Right forelimb (tissue), 1 donor: ENCODE results near the gene TTC9.
A peak's percentile ranks its signal among the peaks of the same experiment; 100 is the strongest.

Experiments
- DNase-seq: peaks from one replicate; pipeline ENCODE4 v3.0.0-alpha.2; 2018

Gene TTC9

DNA sequence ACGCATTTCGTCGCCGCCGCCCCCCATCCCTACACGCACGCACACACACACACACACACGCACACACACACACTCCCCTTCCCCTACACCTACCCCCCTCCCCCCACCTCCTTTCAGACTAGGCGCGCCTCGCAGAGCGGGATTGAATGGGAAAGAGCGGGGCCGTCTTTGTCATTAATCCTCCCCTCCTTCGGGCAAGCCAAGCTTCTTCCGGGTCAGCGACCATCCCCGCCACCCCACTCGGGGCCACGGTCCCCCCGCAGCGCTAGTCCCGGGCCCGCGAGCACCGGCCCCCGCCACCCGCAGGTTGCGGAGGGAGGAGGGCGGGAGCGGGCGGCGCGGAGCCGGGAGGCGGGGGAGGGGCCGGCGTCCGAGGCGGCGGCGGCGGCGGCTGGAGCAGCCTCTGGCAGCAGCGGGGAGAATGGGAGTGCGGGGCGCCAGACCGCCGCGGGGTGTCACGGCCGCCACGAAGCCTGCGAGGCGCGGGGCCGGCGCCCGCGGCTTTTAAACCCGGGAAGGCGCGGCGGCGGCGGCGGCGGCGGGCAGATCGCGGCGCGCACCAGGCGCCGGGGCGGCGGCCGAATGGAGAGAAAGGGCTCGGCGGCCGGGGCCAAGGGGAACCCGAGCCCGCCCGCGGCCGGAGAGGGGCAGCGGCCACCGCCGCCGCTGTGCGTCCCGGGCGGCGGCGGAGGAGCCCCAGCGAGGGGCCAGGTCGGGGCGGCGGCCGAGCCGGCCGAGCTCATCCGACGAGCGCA lies at the start of gene TTC9:
Gene TTC9 (plus strand): TSS at position 369 of the 755 bp plus-strand sequence. CDS start 214 bp downstream, at position 583.
- DNase-seq, result peak; percentile 53

DNA sequence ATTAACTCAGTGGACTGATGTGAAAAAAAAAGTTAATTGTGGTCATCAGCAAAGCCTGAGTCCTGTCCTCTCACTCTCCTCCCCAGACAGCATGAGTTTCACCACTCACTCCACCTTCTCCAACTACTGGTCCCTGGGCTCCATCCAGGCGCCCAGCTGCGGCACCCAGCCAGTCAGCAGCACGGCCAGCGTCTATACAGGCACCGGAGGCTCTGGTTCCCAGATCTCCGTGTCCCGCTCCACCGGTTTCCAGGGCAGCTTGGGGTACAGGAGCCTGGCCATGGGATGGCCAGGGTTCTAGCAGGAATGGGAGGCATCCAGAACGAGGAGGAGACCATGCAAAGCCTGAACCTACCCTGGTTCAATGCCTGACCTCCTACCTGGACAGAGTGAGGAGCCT lies 47.3 kb upstream of the TTC9 start:
- DNase-seq, result no peak

DNA sequence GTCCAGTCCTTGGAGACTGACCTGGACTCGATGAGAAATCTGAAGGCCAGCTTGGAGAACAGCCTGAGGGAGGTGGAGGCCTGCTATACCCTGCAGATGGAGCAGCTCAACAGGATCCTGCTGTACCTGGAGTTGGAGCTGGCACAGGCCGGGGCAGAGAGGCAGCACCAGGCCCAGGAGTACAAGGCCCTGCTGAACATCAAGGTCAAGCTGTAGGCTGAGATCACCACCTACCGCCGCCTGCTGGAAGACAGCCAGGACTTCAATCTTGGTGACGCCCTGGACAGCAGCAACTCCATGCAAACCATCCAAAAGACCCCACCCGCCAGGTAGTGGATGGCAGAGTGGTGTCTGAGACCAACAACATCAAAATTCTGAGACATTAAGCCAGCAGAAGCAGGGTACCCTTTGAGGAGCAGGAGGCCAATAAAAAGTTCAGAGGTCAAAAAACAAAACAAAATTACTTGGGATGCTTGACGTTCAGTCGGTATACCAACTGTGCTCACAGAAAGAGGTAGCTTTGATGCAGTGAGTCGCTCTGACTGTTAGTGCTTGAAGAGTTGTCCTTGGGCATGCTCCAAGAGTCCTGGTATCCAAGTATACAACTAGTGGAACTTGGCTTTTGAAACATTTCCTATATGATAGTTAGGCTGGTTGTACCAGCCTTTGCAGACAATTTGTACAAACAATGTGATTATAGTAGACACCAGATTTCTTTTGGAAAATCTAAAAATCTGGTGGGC lies 46.1 kb upstream of the TTC9 start:
- DNase-seq, result no peak

DNA sequence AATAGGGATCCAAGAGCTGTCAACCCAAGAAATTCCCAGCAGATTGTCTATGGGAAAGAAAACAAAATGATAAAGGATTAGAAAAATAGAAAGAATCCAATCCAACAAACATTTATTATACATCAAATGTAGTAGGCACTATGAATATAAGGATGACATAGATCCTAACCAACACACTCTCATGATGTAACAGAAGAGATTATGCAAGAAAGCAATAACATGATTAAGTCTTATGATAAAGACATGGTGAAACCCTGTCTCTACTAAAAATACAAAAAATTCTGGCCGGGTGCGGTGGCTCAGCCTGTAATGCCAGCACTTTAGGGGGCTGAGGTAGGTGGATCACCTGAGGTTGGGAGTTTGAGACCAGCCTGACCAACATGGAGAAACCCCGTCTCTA lies 44.0 kb upstream of the TTC9 start:
- DNase-seq, result no peak

DNA sequence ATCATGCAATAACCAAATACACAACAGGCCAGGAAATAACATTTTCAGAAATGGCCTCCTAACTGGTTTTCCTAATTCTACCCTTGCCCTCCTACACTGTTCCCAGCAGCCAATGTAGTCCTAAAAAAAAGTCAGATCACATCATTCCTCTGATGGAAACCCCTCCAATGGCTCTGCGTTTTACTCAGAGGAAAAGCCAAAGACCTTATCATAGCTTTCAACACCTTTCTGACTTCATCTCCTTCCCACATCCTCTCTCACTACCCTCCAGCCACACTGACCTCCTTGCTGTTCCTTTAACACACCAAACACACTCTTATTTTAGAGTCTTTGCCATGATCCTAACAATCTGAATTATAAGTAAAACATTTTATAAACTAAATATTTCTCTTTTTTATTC lies 42.4 kb upstream of the TTC9 start:
- DNase-seq, result no peak

DNA sequence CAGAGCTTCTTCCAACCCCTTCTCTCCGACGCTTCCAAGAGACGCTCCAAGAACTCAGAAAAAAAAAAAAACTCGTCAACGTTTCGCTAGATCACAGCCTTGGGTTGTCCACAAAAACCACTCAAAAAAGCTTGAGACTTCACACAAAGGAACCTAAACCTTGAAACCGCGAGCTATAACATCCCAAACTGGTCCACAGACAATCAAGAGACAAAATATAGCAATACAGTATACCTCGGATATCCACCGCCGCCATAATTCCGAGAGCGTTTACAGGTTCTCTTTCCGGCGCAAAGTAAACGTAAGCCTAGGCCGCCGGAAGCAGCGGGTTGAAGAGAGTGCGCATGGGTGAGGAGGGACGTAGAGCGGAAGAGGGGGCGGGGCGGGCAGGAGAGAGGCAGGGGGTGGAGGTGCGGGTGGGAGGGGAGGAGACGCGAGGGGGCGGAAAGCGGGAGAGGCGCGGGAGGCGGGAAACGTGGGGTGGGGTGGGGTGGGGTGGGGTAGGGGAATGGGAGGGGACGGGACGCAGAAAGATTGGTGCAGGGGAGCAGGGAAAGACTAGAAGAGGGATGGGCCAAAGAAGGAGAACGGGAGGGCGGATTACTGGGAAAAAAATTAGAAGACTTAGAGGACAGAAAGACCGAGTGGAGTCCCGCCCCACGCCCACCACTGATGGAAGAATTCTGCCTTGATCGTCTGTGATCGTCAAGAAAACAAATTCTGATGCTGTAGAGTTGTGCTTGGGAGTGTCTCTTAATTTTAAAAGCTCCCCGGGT lies 41.1 kb upstream of the TTC9 start, which contains the start of gene MED6:
Gene MED6 (minus strand): TSS at position 274 of the 776 bp plus-strand sequence. CDS start 18 bp downstream, at position 256.
- DNase-seq, result peak; percentile 95

DNA sequence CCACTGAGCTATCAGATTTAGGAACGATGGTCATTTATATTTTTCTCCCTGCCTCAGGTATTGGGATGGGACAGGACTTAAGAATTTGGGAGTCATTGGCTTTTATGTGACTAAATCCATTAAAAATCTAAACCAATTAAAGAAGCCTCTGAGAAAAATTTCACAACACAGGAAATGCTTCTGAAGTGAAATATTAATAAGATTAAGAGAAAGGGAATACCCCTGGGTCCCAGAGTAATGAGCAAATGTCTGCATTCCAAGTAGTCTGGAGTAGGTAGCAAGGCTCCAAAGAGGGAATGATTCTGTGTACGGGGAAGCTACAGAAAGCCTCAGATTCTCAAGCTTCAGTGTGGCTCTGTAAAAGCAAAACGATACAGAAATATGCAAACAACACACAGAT lies 40.6 kb upstream of the TTC9 start:
- no peak for DNase-seq

DNA sequence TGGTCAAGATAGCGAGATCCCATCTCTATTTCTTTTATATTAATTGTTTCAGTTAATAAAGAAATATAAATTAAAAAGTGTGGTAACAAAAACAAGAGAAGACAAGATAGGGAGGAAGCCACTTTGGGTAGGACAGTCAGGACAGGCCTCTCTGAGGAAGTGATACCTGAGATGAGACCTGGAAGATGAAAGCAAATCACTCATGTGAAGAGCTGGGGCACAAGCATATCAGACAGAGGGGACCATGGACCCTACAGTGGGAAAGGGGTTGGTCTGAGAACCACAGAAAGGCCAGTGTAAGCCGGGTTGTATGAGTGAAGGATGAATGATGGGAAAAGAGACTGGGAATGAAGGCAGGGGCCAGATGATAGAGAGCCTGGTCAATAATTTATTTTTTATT lies 39.5 kb upstream of the TTC9 start:
- DNase-seq, result no peak

DNA sequence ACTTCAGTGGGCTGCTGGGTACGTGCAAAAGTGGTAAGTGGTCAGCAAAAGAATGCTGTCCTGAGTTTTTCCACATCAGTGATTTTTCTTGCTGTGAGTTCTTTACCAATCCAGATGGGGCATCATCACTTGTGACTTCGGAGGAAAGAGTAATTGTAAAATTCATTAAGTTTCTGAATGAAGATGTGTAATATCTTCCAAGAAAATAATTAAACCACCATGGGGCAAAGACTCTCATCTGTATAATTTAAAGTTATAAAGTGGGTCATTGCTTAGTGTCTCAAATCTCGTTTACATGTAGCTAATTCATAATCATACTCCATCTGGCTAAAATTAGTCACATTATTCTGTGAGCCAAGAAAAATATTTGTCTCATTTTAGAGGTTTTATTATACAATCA lies 30.5 kb upstream of the TTC9 start:
- DNase-seq, result no peak

DNA sequence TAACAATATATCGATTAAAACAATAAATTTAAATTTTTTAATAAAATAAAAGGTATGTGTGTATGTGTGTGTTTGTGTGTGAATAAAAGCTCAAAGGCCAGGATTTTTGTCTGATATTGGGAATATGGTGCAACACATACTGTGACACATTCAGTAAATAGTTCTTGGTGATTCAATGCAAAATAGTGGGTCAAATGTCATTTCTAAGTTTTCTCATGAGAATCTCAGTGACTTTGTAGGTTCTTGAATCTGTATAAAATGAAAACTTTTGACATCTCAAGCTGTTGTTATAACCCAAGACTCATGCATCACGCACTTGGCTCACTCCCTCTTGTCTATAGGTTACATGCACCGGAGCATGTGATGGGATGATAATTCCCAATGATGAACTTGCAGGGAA lies 25.1 kb upstream of the TTC9 start:
- DNase-seq, result no peak

DNA sequence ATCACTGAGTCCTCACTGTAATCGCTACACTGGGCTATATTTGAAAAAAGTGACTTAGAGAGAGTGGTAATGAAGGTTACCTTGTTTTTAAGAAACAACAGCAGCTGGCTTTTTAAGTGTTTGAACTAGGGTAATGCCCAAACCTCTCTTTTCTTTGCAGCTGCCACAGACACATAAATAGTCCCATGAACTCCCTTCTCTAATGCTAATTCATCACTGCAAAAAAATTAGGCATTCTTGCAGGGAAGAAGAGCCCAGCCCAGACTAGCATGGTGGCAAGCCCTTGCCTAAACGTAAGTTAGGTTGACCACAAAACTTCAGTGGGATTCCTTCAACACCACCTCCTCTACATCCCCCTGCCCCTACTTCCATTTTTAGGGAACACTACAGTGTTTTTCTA lies 23.4 kb upstream of the TTC9 start:
- no peak for DNase-seq

DNA sequence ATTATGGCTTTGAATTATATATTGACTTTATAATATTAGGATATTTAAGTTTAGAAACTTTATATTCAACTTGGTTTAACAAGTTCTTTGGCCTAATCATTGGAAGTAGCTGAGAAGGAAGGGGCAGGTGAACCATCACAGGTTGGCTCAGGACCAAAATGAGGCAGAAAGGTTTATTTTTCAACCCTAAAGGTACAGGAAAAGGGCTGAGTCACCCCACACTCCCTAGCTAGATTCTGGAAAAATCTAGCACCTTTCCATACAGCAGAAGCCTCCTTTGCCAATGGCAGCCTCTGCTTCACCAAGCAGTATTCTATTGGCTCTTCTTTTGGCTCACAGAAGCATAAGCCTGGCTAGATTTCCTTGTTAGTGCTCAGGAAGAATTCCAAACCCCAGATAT lies 22.0 kb upstream of the TTC9 start:
- DNase-seq, result no peak

DNA sequence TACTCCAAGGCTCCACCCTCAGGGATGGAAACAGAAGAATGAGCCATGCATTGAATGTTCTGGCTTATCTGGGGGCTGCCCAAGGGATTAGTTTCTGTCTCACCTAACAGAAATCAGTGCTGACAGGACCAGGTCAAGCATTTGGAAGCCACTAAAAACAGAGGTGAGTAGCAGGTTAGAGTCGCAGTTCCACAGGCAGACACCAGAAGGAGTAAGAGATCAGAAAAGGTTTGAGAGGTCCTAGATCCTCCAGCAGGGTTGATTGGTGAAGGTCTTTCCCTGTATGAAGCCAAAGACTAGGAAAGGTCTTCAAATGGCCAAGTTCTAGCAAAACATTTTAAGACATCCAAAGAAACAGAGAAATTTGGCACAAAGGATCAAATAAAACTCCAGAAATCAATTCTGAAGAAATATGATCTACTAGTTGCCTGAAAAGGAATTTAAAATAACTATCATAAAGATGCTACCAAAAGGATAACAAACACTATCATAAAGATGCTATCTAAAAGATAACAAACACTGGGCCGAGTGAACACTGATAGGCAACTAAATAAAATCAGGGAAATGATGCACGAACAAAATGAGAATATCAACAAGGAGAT lies 19.5 kb upstream of the TTC9 start:
- no peak for DNase-seq

DNA sequence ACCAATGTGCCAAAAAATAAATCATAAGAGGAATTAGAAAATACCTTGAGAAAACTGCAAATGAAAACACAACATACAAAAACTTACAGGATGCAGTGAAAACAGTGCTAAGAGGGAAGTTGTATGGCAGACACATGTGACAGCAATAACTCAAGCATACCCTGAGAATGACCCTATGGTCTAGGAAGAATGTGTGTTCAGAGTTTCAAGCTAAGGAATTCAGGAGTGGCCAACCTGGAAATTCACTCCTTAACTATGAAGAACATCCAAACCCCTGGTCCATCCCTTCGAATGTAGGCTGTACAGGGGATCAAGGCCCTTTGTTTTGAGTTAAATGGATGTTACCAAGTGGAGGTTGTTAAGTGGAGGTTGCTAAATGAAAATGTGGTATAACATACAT lies 16.7 kb upstream of the TTC9 start:
- DNase-seq, result no peak

DNA sequence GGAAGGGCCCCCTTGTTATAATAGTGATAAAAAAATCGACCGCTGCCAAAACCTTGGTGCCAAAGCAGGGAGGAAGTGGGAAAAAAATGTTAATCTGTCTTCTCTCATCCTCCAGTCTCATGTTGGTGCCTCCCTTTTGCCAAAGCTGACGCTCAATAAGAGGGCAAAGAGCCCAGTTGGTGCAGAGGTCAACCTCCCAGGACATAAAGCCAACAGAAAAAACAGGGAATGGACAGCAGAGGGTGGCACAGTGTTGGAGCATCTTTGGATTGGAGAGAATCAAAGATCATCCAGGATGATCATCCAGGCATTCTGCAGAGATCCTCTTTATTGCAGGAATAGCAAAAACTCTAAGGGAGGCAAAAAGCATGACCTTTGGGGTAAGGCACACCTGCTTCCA lies 9.8 kb upstream of the TTC9 start:
- DNase-seq, result no peak

DNA sequence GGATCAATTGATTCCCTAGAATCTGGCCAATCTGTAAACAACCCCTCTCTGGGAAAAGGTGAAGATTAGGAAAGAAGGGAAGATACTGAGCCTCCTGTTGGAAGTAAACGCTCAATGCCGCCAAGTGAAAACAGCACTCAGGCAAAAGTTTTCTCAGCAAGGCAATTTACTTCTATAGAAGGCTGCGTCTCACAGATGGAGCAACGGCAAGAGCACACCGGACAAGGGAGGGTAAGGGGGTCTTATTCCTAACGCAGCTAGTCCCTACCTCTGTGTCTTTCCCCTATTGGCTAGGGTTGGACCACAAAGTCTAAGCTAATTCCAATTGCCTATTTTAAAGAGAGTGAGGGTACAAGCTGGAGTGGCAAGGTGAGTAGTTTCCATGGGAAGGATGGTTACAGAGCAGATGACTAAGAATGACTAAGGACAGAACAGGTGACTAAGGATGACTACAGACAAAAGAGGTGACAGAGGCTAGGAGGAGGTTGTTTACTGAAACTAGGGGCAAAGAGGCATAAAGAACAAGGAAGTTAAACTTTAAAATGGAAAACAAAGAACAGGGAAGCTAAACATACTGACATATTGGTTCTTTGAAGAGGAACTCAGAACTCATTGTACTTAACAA lies 5.6 kb upstream of the TTC9 start:
- DNase-seq, result no peak

DNA sequence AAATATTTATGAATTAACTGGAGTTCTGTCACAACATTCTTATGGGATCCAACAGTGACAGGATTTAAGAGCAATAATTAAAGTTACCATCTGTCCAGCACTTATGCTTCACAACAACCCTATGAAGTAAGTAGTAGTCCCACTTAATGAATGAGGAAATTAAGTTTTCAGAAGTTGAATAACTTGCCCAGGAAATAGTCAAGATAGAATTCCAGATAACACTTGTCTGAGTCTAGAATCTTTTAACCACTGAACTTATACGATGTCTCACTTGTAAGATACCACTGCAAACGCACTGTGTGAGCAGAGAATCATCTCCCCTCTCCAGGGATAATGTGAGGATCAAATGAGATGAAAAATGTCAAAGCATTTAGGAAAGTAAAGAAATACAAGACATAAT lies 3.3 kb upstream of the TTC9 start:
- no peak for DNase-seq

DNA sequence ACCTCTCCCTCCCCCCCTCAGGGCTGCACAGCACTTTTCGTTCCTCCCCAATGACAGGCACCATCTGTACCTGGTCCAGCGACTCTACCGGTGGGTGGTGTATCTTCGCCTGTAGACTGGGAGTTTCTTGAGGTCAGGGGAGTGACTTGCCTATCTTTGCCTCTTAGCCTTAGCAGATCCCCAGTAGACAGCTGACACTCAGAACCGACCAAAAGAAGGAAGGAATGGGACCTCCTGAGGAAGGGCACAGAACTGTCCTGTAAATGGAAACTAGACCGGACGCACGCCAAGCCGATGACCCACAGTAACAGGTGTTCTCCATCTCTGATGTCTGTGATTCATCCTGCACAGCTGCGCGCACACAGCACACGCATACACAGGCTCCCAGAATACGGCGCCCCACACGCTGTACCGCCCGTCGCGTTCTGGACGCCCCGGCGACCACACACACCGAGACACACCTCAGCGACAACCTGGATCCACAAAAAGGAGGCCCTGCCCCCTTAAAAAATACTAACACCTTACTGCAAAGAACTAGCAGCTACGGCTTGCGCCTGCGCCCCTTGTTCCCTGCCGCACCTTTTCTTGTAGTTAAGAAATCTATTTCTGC lies 673 bp upstream of the TTC9 start:
- DNase-seq, result no peak

DNA sequence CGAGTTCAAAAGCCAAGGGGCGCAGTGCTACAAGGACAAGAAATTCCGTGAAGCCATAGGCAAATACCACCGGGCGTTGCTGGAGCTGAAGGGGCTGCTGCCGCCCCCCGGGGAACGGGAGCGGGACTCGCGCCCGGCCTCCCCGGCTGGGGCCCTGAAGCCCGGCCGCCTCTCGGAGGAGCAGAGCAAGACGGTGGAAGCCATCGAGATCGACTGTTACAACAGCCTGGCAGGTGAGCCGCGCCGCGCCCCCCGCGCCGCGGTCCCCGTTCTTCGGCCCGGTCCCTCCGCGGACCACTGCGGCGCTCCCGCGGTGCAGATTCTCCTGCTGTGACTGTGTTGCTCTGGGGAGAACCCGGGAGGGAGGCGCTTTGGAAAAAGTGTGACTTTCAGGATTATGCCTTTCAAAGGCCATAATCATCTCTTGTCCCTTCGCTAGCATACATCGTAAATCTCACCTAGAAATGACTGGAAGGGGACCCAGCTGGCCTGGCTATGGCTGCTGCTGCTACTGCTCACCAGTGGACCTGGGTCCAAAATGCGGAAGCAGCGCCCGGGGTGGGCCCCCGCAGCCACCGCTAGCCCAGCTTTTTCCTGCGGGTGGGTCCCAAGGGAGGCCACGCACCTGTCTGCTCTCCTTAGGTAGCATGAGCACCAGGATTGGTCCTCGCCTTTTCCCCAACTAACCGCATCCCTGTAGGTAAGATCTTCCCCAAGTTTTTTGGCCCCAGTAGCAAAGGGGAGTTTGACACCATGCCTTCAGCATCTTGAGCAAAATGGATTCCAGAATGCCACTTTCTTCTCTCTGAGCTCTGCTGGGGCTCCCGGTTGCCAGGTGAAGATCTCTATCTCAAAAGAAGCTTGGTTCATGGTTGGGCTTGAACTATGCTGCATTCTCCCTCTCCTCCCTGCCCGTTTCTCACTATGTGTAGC lies 853 bp downstream of the TTC9 start:
- no peak for DNase-seq

DNA sequence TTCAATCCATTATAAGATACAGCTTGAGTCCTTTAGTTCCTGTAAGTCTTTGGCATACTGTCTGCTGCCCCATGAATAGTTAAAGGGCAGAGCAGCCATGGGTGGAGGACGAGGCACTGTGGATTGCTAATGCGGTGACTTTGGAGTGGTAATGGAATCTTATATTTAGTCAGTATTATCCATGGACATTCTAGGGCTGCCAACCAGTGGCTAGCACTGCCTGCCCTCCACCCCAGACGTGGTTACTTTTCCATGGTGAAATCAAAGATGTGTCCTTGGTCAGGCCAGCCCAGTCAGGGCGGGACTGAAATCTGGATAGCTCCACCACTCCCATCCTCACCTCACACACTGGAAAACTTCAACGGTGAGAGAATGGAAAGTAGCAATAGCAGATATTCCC lies 2.3 kb downstream of the TTC9 start:
- DNase-seq, result no peak

DNA sequence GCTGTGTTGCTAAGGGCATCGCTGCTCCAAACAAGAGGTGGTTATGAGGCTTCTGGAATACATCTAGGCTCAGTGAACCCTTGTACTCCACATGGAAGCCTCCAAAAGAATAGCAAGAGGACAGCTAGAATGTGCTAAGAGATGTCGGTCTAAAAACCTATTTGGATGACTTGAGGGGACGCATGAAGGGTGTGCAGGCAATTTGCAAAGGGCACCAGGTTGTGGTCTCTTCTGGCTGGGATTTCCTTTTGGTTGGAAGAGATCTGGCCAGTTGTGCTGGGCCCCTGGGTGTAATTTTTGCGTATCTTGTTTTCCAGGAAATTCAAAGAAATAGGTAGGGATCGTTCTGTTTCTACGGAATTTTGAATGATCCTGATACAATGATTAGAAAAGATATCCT lies 4.2 kb downstream of the TTC9 start:
- DNase-seq, result no peak
